ENCODE results near the gene CPLANE1.

GRCh38 chr5:37109338-37109737 lies 139.8 kb downstream of the CPLANE1 start:
- no peak for TF ChIP-seq CTCF (IDR thresholded peaks at IDR 0.05; ENCODE audit: low read depth, low read length, poor library complexity, severe bottlenecking)
- TF ChIP-seq EZH2phosphoT487 (IDR thresholded peaks at IDR 0.05; ENCODE audit: borderline replicate concordance, low read length), result no peak
